K562 (cell line): ENCODE measurements around the gene BSCL2. TPM values are rescaled to one million over a fixed set of nuclear protein-coding genes. Genes with fewer than 3 reads are reported as not detected.

Source experiments
- COPS2 ChIP-seq: fragments of 450-650 bp; conservative IDR thresholded peaks from 2 replicates; pipeline ENCODE4 v1.6.1; 2016; ENCODE audit warnings: mild to moderate bottlenecking, moderate library complexity
- CREB1 ChIP-seq, 2 experiments: sonication (generic) in 1 of 2; formaldehyde crosslinking in 1 of 2; IDR thresholded peaks; 2 replicates each; pipeline versions ENCODE4 v1.6.1 to v1.8.0; 2012 to 2022; ENCODE audit warnings: inconsistent platforms in 1 of 2, mild to moderate bottlenecking in 1 of 2, missing genetic modification reagents in 1 of 2, moderate library complexity in 1 of 2
- FOXJ3 ChIP-seq: sonication (generic); formaldehyde crosslinking; IDR thresholded peaks from 2 replicates; pipeline ENCODE4 v1.4.0; 2020; ENCODE audit warnings: mild to moderate bottlenecking, missing genetic modification reagents
- ILF3 ChIP-seq: fragments of 450-650 bp; IDR thresholded peaks from 2 replicates; pipeline ENCODE4 v1.6.1; 2018; ENCODE audit warnings: antibody characterized with exemption, mild to moderate bottlenecking, moderate library complexity, borderline replicate concordance
- PRPF4 ChIP-seq: fragments of 200-400 bp; formaldehyde crosslinking; IDR thresholded peaks from one replicate; pipeline ENCODE4 v1.6.1; 2017; ENCODE audit warnings: low read length, low read depth, mild to moderate bottlenecking; ENCODE audit not compliant: insufficient read depth, poor library complexity, severe bottlenecking
- polyA plus RNA-seq, 8 experiments: library from polyadenylated mRNA; depleted of rRNA in 4 of 8; stranded (reverse) in 5 of 8; unstranded in 3 of 8; fragments of >200 nt; fragmentation: Nextera tagmentation in 2 of 8; fragmentation: Illumina TruSeq in 1 of 8; extraction: Ambion mirVana in 2 of 8; extraction: Trizol in 1 of 8; gene quantifications; 2 replicates each; pipeline versions ENCODE4 v1.2.1 to v1.2.3, GENCODE V29; 2011 to 2014; ENCODE audit warnings: inconsistent platforms in 1 of 8, missing spikeins in 1 of 8
- total RNA-seq, 7 experiments: library from RNA; depleted of rRNA in 6 of 7; stranded (reverse); fragments of >200 nt in 6 of 7; fragmentation: Illumina TruSeq in 2 of 7; extraction: Trizol in 2 of 7; gene quantifications; 2 replicates each; pipeline versions ENCODE4 v1.2.1 to v1.2.3, GENCODE V29; 2011 to 2021; ENCODE audit warnings: low replicate concordance in 1 of 7
- TF ChIP-seq, protein P1 (sequence below): fragments of 450-650 bp; IDR thresholded peaks from 2 replicates; pipeline ENCODE4 v1.7.0; 2016; ENCODE audit warnings: borderline replicate concordance
- TF ChIP-seq, protein P2 (sequence below): fragments of 250-450 bp; sonication (Bioruptor Pico); IDR thresholded peaks from 2 replicates; pipeline ENCODE4 v1.4.0; 2020
- TF ChIP-seq, protein P3 (sequence below): fragments of 250-450 bp; sonication (Bioruptor Pico); IDR thresholded peaks from 2 replicates; pipeline ENCODE4 v1.4.0; 2020; ENCODE audit warnings: borderline replicate concordance
- TF ChIP-seq, protein P4 (sequence below): sonication (generic); formaldehyde crosslinking; IDR thresholded peaks from 2 replicates; pipeline ENCODE4 v1.8.0; 2023; ENCODE audit warnings: mild to moderate bottlenecking, missing genetic modification reagents
- TF ChIP-seq, protein P5 (sequence below): sonication (generic); formaldehyde crosslinking; IDR thresholded peaks from 2 replicates; pipeline ENCODE4 v1.8.0; 2022; ENCODE audit warnings: mild to moderate bottlenecking, missing genetic modification reagents, borderline replicate concordance

BSCL2 gene
- total and polyA plus RNA-seq, 9 of the 15 experiments (the other 6 are each of a cell fraction or from before 2014, with no cell fraction given), result 18.9 to 51.7 (median 35.2) TPM

DNA sequence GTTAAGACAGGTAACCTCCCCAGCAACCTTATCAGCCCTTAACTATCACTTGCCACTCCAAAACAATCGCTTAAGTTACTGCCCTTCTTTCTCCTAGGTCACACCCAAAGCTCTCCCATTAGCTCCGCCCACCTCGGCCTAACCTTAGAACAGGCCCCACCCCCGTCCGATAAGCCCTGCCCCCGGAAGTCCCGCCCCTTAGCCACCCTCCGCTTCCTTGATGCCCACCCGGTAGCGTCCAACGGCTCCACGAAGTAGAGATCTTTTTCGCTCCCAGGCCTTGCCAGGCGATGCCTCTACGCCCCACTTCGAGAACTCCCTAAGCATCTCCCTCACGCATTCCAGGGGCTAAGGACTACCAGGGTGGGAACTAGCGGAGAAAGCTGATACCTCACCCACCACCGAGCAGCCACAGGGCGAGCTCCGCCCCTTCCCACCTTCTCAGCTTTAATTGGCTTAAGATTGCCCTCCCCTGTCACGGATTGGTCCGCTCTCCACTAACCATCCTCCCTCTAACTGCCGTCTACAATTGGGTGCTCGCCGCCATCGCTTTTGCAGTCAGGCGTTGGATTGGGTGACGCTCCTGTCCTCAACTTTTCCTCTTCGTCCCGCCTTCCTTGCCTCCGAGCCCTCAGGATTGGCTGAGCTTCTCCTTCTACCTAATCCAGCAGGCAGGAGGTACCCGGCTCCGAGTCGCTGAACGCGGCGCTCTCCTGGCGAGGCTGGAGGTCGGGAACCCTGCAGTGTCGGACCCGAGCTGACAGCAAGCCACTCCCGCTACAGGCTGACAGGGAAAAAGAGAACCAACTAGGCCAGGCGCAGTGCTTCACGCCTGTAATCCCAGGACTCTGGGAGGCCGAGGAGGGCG lies 46.7 kb upstream of the BSCL2 start, which contains the start of gene ZBTB3 (continued):
- TF ChIP-seq, protein P1, sequence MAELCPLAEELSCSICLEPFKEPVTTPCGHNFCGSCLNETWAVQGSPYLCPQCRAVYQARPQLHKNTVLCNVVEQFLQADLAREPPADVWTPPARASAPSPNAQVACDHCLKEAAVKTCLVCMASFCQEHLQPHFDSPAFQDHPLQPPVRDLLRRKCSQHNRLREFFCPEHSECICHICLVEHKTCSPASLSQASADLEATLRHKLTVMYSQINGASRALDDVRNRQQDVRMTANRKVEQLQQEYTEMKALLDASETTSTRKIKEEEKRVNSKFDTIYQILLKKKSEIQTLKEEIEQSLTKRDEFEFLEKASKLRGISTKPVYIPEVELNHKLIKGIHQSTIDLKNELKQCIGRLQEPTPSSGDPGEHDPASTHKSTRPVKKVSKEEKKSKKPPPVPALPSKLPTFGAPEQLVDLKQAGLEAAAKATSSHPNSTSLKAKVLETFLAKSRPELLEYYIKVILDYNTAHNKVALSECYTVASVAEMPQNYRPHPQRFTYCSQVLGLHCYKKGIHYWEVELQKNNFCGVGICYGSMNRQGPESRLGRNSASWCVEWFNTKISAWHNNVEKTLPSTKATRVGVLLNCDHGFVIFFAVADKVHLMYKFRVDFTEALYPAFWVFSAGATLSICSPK, result no peak
- TF ChIP-seq ILF3, result no peak
- TF ChIP-seq, protein P2, sequence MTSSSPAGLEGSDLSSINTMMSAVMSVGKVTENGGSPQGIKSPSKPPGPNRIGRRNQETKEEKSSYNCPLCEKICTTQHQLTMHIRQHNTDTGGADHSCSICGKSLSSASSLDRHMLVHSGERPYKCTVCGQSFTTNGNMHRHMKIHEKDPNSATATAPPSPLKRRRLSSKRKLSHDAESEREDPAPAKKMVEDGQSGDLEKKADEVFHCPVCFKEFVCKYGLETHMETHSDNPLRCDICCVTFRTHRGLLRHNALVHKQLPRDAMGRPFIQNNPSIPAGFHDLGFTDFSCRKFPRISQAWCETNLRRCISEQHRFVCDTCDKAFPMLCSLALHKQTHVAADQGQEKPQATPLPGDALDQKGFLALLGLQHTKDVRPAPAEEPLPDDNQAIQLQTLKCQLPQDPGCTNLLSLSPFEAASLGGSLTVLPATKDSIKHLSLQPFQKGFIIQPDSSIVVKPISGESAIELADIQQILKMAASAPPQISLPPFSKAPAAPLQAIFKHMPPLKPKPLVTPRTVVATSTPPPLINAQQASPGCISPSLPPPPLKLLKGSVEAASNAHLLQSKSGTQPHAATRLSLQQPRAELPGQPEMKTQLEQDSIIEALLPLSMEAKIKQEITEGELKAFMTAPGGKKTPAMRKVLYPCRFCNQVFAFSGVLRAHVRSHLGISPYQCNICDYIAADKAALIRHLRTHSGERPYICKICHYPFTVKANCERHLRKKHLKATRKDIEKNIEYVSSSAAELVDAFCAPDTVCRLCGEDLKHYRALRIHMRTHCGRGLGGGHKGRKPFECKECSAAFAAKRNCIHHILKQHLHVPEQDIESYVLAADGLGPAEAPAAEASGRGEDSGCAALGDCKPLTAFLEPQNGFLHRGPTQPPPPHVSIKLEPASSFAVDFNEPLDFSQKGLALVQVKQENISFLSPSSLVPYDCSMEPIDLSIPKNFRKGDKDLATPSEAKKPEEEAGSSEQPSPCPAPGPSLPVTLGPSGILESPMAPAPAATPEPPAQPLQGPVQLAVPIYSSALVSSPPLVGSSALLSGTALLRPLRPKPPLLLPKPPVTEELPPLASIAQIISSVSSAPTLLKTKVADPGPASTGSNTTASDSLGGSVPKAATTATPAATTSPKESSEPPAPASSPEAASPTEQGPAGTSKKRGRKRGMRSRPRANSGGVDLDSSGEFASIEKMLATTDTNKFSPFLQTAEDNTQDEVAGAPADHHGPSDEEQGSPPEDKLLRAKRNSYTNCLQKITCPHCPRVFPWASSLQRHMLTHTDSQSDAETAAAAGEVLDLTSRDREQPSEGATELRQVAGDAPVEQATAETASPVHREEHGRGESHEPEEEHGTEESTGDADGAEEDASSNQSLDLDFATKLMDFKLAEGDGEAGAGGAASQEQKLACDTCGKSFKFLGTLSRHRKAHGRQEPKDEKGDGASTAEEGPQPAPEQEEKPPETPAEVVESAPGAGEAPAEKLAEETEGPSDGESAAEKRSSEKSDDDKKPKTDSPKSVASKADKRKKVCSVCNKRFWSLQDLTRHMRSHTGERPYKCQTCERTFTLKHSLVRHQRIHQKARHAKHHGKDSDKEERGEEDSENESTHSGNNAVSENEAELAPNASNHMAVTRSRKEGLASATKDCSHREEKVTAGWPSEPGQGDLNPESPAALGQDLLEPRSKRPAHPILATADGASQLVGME (CRISPR knock-in tag), result no peak
- TF ChIP-seq, protein P3, sequence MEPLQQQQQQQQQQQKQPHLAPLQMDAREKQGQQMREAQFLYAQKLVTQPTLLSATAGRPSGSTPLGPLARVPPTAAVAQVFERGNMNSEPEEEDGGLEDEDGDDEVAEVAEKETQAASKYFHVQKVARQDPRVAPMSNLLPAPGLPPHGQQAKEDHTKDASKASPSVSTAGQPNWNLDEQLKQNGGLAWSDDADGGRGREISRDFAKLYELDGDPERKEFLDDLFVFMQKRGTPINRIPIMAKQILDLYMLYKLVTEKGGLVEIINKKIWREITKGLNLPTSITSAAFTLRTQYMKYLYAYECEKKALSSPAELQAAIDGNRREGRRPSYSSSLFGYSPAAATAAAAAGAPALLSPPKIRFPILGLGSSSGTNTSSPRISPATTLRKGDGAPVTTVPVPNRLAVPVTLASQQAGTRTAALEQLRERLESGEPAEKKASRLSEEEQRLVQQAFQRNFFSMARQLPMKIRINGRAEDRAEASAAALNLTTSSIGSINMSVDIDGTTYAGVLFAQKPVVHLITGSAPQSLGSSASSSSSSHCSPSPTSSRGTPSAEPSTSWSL (CRISPR knock-in tag), result no peak
- no peak for TF ChIP-seq FOXJ3 (CRISPR knock-in tag)
- TF ChIP-seq CREB1 (IDR thresholded peaks at IDR 0.05), result no peak; the same call in 1 of the 2 replicates
- TF ChIP-seq CREB1 (CRISPR knock-in tag; IDR thresholded peaks at IDR 0.05), result peak; percentile 75
- no peak for TF ChIP-seq COPS2
- TF ChIP-seq, protein P4, sequence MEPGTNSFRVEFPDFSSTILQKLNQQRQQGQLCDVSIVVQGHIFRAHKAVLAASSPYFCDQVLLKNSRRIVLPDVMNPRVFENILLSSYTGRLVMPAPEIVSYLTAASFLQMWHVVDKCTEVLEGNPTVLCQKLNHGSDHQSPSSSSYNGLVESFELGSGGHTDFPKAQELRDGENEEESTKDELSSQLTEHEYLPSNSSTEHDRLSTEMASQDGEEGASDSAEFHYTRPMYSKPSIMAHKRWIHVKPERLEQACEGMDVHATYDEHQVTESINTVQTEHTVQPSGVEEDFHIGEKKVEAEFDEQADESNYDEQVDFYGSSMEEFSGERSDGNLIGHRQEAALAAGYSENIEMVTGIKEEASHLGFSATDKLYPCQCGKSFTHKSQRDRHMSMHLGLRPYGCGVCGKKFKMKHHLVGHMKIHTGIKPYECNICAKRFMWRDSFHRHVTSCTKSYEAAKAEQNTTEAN (CRISPR knock-in tag), result no peak
- no peak for TF ChIP-seq PRPF4
- TF ChIP-seq, protein P5, sequence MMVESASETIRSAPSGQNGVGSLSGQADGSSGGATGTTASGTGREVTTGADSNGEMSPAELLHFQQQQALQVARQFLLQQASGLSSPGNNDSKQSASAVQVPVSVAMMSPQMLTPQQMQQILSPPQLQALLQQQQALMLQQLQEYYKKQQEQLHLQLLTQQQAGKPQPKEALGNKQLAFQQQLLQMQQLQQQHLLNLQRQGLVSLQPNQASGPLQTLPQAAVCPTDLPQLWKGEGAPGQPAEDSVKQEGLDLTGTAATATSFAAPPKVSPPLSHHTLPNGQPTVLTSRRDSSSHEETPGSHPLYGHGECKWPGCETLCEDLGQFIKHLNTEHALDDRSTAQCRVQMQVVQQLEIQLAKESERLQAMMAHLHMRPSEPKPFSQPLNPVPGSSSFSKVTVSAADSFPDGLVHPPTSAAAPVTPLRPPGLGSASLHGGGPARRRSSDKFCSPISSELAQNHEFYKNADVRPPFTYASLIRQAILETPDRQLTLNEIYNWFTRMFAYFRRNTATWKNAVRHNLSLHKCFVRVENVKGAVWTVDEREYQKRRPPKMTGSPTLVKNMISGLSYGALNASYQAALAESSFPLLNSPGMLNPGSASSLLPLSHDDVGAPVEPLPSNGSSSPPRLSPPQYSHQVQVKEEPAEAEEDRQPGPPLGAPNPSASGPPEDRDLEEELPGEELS (CRISPR knock-in tag), result no peak
